ENCODE results near the gene FRMD5. TPM values are rescaled to one million over a fixed set of nuclear protein-coding genes. Genes with fewer than 3 reads are reported as not detected.

FRMD5 gene
- total RNA-seq, 1 donor from 2014 or later: 0.54 TPM

DNA sequence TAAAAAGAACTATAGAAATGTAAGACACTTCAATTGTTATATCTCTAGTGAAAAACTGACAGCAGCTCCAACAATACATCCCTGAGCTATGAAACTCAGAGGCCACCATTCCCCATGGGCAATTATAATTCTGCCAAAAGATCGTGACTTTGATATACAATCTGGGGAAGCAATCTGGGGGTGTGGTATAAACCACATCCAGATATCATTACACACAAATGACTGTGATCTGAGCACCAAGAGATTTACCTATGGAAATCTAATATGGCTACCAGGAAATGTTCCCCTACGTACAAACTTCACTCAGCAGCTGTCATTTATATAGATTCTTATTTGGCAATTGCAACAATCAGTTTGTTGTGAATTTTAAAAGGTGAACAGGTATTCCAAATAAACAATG lies 110.3 kb downstream of the FRMD5 start:
- H3K9me3 Mint-ChIP-seq (ENCODE audit: unreplicated experiment): no peaks in the 10 kb centered on the region
- H3K27me3 Mint-ChIP-seq (ENCODE audit: unreplicated experiment): no peaks in the 10 kb centered on the region
- no peak overlapping the region for H3K27ac Mint-ChIP-seq (ENCODE audit: unreplicated experiment)
- H3K4me1 Mint-ChIP-seq (ENCODE audit: unreplicated experiment): no peaks in the 10 kb centered on the region
- TF ChIP-seq, protein P1, sequence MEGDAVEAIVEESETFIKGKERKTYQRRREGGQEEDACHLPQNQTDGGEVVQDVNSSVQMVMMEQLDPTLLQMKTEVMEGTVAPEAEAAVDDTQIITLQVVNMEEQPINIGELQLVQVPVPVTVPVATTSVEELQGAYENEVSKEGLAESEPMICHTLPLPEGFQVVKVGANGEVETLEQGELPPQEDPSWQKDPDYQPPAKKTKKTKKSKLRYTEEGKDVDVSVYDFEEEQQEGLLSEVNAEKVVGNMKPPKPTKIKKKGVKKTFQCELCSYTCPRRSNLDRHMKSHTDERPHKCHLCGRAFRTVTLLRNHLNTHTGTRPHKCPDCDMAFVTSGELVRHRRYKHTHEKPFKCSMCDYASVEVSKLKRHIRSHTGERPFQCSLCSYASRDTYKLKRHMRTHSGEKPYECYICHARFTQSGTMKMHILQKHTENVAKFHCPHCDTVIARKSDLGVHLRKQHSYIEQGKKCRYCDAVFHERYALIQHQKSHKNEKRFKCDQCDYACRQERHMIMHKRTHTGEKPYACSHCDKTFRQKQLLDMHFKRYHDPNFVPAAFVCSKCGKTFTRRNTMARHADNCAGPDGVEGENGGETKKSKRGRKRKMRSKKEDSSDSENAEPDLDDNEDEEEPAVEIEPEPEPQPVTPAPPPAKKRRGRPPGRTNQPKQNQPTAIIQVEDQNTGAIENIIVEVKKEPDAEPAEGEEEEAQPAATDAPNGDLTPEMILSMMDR (IDR thresholded peaks at IDR 0.05; ENCODE audit: unreplicated experiment): no peak
- DNase-seq (ENCODE audit: low spot score): no peak
- no peaks in the 10 kb centered on the region for H3K36me3 Mint-ChIP-seq (ENCODE audit: low read depth, unreplicated experiment)
- H3K4me3 Mint-ChIP-seq (ENCODE audit: unreplicated experiment): no peak overlapping the region

DNA sequence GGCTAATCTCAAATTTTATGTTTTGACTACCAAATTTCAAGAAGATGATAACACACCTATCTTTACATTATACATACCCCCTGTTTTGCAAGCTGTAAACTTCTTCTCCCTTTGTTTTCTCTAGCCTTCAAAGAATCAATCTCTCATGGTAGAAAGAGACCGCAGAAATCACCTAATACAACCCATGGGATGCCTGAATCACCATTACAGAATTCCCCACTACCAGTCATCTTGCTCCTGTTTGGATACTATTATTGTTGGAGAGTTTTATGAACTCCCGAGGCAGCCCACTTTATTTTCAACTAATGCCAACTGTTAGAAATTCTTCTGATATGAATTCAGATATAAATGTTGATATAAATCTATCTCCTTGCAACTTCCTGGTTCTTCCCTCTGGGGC lies 110.9 kb downstream of the FRMD5 start:
- Mint-ChIP-seq H3K27me3 (ENCODE audit: unreplicated experiment) (no peaks in the 10 kb centered on the region), H3K27ac (ENCODE audit: unreplicated experiment) (no peak overlapping the region), H3K9me3 (ENCODE audit: unreplicated experiment) (no peaks in the 10 kb centered on the region), H3K4me1 (ENCODE audit: unreplicated experiment) (no peaks in the 10 kb centered on the region), H3K4me3 (ENCODE audit: unreplicated experiment) (no peak overlapping the region), H3K36me3 (ENCODE audit: low read depth, unreplicated experiment) (no peaks in the 10 kb centered on the region)
- no peak for DNase-seq (ENCODE audit: low spot score)
- TF ChIP-seq, protein P1 (IDR thresholded peaks at IDR 0.05; ENCODE audit: unreplicated experiment): no peak

DNA sequence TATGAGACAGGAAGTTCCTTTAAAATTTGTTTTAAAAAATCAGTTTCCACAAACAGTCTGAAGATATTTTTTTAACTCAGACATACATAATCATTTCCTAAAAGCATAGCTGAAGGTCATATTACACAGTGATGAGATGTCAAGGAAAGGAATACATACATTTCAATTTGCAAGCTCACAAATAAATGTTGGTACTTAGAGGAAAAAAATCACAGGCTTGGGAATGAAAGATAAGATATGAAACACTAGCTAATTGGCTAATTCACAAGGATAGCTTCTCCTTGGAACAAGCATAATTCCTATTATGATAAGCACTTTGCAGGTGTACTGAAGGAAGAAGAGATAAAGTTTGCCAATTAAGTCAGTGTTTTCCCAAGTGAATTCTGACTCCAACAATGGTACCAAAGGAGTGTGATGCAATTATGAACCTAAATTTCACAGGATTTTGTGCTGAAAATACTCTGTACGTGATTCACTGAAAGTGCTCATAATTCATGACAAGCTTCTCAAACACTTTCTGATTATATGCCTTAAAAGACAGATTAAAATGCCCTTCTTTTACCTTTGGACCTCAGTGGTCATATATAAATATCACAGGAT lies 112.4 kb downstream of the FRMD5 start:
- Mint-ChIP-seq H3K4me1 (ENCODE audit: unreplicated experiment) (no peaks in the 10 kb centered on the region), H3K9me3 (ENCODE audit: unreplicated experiment) (no peaks in the 10 kb centered on the region), H3K4me3 (ENCODE audit: unreplicated experiment) (no peak overlapping the region), H3K27ac (ENCODE audit: unreplicated experiment) (no peak overlapping the region), H3K27me3 (ENCODE audit: unreplicated experiment) (no peaks in the 10 kb centered on the region), H3K36me3 (ENCODE audit: low read depth, unreplicated experiment) (no peaks in the 10 kb centered on the region)
- TF ChIP-seq, protein P1 (IDR thresholded peaks at IDR 0.05; ENCODE audit: unreplicated experiment): no peak
- DNase-seq (ENCODE audit: low spot score): no peak

DNA sequence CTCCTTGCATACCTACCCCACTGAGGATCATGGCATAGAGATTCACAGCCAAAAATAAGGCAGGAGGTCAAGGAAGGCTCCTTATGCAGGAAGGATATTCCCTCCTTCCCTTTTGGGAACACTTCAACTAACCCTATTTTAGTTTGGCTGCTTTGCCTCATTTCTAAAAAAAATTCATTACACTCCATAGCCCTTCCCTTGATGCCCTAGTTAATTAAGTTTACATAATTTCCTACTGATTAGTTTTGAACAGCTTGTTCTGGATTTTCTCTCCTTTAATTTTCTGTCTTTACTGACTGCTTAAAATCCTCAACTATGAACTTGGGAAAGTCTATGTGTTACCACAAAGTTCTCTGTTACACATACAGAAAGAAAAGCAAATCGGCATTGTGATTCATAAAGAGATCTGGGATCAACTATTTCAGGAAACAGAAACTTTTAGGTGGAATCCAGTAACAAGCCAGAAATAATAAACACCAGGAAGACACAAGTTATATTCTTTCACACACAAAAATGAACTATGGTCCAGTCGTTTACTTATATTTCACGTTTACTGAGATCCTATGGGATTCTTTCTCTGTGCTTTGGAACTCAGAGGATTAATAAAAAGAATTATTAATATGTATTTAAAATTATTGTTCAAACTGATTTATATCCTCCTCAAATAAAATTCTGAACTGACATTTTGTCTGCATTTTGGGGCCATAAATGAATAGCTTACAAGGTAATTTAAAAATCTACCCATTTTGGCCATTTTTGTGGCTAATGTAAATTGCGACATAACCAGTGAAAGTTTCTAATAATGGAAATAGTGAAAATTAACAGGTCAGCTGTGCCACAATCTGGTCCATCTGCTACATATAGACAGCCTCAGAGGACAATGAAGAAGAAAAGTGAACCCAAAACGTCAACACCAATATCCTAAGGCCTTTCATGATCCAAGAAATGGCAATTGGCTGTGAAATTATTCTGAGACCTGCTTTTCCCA lies 113.8 kb downstream of the FRMD5 start:
- no peaks in the 10 kb centered on the region for H3K36me3 Mint-ChIP-seq (ENCODE audit: low read depth, unreplicated experiment)
- DNase-seq (ENCODE audit: low spot score): no peak
- no peak overlapping the region for H3K27ac Mint-ChIP-seq (ENCODE audit: unreplicated experiment)
- no peaks in the 10 kb centered on the region for H3K9me3 Mint-ChIP-seq (ENCODE audit: unreplicated experiment)
- H3K4me3 Mint-ChIP-seq (ENCODE audit: unreplicated experiment): no peak overlapping the region
- H3K4me1 Mint-ChIP-seq (ENCODE audit: unreplicated experiment): no peaks in the 10 kb centered on the region
- TF ChIP-seq, protein P1 (IDR thresholded peaks at IDR 0.05; ENCODE audit: unreplicated experiment): no peak
- H3K27me3 Mint-ChIP-seq (ENCODE audit: unreplicated experiment): no peaks in the 10 kb centered on the region

DNA sequence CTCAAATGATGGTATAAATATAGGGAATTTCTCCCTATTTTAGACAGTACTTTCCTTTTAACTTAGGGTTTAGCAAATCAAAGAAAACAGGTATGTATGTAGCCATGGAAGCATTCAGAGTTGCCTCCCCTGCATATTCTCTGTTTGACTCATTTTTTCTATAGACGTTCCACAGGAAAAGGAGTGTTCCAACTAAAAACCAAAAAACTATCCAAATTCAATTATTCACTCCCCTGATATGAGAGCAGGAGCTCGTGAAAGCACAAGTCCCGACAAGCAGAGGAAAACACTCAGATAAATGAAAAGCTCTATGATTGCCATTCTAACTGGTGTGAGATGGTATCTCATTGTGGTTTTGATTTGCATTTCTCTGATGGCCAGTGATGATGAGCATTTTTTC lies 119.5 kb downstream of the FRMD5 start:
- no peaks in the 10 kb centered on the region for H3K4me1 Mint-ChIP-seq (ENCODE audit: unreplicated experiment)
- no peak overlapping the region for H3K4me3 Mint-ChIP-seq (ENCODE audit: unreplicated experiment)
- no peaks in the 10 kb centered on the region for H3K36me3 Mint-ChIP-seq (ENCODE audit: low read depth, unreplicated experiment)
- no peak overlapping the region for H3K27ac Mint-ChIP-seq (ENCODE audit: unreplicated experiment)
- H3K27me3 Mint-ChIP-seq (ENCODE audit: unreplicated experiment): no peaks in the 10 kb centered on the region
- no peak for DNase-seq (ENCODE audit: low spot score)
- TF ChIP-seq, protein P1 (IDR thresholded peaks at IDR 0.05; ENCODE audit: unreplicated experiment): no peak
- no peaks in the 10 kb centered on the region for H3K9me3 Mint-ChIP-seq (ENCODE audit: unreplicated experiment)
